CD4-positive, alpha-beta T cell treated with Interleukin-2 at 100 ng/mL for 4 hours (primary cell): ENCODE results near the gene RBM45.
"Not testable (repeated sequence)": the region's sequence is repeated elsewhere in the genome, so short reads cannot be mapped to it uniquely, and the experiment has no call there.

Experiments
- DNase-seq: peaks from one replicate; pipeline ENCODE4 v3.0.0-alpha.2; 2020; ENCODE audit warnings: low spot score

RBM45 gene

DNA sequence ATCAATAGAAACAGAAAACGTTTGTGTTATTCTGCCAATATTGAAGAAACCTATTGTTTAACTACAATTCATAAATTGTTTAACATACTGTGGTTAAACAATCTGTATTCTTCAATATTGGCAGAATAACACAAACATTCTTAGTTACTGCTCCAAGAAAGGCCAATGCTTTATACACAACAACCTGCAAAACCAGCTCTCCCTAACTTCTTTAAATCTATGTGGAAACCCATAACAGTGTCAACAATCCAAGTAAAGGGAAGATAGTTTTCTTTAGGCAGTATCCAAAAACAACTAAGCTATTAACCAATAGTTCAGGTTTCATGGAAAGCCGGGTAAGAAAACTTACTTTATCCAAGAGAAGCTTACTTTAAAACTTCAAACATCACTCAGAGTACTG is 6.2 kb upstream of the RBM45 start:
- DNase-seq = no peak

DNA sequence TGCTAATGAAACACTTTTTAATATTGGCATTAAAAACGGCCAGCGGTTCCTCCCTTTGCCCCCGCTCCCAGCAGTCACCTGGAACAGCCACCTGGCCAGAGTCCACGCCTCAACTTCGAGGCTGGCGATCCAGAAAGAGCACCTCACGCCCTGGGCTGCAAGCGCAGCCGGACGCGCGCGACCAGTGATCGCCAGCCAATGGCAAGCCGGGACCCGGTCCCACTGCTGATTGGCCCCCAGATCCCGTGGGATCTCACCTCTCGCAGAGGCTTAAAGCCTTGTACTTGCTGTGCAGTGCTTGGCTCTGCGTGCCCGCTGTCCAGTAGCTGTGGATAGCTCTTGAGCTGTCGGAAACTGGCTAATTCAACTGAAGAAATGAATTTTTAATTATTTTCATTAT is 4.1 kb upstream of the RBM45 start:
- no peak for DNase-seq

- DNase-seq = peak; percentile 55
Measured at GRCh38 chr2:178109813-178110212, 2.4 kb upstream of the RBM45 start.

DNA sequence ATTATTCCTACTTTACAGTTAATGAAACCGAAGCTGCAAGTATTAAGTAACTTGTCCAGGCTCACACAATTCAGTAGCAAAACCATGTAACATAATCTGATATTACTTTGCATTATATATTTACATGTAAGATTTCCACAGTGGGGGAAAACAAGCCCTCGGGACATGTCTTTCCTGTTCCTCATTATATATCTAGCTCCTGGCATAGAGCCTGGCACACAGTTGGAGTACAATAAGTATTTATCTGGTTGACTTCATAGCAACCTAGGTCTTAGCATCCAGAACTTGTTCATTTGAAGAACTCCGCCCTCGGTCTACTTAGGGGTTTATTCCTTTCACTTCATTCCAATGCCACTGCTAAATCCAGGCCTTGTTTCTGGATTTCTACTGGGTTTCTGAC is 1.6 kb upstream of the RBM45 start:
- no peak for DNase-seq

DNA sequence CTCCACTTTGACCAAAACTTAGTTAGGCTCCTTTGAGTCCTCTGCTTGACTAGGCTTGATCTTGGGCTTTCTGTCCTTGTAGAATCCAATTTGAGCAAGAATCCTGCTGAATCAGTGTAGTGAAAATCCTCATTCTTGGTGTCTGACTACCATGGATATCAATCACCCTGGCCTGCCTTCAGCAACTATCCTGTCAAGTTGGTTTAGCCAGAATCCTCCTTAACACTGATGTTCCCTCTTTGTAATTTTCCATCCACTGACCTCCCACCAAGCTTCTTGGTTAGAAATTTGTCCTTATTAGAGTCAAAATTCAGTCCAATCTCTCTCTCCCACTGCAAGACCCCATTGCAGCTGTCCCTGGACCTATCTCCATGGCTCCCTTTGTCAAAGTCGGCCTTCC is 494 bp upstream of the RBM45 start:
- no peak for DNase-seq

DNA sequence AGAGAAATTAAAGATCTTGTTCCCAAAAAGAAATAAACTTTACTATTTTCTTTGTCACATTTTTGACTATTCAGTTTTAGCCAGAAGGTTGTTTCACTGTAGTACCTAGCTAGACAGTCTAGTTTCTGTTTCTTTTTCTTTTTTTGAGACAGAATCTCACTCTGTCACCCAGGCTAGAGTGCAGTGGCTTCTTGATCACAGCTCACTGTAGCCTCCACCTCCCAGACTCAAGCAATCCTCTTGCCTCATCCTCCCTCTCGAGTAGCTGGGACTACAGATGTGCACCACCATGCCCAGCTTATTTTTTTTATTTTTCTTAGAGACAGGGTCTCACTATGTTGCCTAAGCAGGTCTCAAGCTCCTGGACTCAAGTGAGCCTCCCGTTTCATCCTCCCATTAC is 2.2 kb downstream of the RBM45 start:
- DNase-seq = no peak

DNA sequence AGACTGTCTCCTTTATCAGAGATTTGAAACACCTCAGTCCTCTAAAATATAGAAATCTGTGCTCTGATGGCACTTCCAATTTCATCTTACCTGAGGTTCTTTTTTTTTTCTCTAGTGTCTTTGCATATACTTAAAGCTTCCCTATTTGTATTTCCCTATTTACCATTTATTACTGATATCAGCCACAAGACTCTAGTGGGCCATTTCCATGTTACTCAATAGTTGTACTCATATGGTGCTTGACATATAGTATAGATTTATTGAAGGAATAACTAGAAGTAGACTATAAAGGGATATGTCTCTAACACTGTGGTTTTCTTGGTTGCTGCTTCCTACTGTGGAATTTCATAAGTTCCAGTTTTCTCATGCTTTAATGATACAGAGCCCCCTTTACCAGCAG is 3.0 kb downstream of the RBM45 start:
- no peak for DNase-seq

GRCh38 chr2:178117725-178118124 is 5.5 kb downstream of the RBM45 start:
- DNase-seq = no peak

GRCh38 chr2:178119179-178119922 is 7.1 kb downstream of the RBM45 start:
- no peak for DNase-seq

DNA sequence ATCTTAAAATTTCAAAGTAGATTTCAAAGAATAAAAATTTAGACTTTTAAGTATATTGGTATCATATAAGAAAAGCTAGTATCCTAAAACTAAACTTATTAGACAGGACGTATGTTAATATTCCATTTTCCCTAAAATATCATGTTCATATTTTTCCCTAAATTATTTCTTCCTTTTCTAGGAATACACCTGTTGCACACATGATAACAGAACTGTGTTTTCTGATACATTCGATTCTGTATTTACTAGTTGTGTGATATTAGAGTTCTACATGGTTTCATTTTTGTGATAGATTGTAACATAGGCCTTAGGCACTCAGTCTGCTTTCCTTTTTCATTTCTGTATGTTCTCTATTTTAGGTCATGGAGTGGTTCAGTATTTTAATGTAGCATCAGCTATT is 10.9 kb downstream of the RBM45 start:
- DNase-seq = no peak

GRCh38 chr2:178125125-178125524 is 12.9 kb downstream of the RBM45 start:
- DNase-seq = no peak

GRCh38 chr2:178125862-178126261 is 13.6 kb downstream of the RBM45 start:
- no peak for DNase-seq

DNA sequence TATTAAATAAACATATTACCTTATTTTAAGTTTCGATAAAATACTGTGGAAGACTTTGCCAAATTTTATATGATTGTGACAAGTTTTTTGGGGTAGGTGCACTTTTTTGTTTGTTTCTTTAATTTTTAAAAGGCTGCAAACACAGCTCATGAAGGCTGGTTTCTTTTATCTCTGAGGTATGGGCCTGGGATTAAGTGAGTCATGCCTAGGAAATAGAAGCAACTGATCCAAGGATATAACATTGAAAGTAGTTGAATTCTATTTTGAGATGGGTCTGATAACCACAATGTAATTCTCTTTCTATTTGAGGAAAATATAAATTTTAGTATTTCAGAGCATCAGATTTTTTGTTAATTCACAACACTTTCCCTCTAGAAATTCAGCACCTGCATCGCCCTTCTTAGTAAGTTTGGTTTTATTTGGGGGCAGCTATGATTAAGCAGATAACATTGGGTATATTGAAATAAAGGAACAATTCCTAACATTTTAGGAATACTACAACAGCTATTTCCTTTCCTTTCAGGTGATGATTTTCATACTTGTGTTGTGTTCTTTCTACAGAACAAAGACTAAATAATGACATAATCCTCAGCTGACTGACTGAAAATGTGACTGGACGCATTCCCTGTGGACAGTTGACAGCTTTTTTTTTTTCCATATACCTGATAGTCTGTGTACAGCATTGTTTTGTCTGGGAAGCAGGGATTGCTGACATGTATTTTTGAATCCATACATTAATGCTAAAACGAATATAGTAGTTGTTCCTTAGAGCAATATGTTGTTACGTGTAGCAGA is 16.8 kb downstream of the RBM45 start:
- no peak for DNase-seq

DNA sequence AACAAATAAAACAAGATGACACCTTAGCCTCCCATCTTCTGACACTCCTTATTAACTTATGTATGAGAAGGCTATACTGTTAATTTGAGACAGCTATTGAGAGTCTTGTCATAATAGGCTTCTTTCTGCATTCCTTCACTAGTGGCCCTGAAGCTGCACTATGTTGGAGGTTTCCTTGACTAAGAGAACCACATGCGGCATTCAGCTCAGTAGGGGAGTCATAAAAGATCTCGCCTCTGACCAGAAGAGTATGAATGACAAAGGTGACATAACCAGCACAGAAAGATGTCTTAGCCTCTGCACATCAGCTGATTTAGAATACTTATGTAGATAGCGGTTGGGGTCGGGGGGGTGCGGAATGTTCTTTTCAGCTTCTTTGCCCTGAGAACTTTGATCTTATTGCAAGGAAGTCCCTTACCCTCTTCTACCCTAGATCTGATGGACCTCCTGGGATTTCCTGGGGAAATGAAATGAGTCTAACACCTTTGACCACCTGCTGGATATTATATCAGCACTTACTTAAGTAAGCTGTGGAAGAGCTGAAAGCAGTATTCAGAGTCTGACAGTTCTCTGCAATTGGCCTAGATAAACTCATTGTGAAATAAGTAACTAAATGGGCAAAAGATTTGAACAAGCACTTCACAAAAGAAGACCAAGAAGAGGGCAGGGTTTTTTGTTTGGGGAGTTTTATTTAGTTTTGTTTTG is 24.2 kb downstream of the RBM45 start:
- no peak for DNase-seq

- DNase-seq = no peak
Measured at GRCh38 chr2:178142274-178143065, 30.2 kb downstream of the RBM45 start.

DNA sequence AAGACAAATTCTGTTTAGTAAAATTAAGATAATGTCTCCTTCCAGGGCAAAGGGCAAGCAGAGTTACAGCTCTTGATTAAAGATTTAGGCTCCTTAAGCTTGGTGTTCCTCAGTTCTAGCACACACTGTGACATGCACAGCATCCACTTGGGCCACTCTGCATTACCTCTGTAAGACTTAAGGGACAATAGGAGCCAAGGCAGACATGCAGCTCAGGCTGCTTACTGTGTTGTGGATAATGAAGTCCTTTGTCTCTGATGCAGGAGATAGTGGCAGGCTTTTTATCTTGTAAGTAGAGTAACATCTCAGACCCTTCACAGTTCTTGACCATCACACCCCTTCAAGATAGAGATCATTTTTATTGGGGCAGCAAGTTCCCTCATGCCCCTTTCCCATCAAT is 31.2 kb downstream of the RBM45 start:
- DNase-seq = no peak

DNA sequence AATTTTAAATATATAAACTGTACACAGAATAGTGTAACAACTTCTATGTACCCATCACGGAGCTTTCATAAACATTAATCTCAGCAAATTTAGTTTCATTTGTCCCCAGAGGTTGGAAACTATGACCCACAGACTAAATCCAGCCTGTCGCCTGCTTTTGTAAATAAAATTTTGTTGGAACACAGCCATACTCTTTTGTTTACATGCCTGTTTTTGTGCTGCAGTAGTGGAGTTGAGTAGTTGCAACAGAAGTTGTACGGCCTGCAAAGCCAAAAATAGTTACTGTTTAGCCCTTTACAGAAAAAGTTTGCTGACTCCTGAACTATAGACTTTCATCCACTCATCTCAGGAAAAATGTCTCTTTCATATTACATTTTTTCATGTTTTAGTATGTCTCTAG is 39.8 kb downstream of the RBM45 start:
- DNase-seq = no peak

- no peak for DNase-seq
Measured at GRCh38 chr2:178152542-178152941, 40.3 kb downstream of the RBM45 start.

DNA sequence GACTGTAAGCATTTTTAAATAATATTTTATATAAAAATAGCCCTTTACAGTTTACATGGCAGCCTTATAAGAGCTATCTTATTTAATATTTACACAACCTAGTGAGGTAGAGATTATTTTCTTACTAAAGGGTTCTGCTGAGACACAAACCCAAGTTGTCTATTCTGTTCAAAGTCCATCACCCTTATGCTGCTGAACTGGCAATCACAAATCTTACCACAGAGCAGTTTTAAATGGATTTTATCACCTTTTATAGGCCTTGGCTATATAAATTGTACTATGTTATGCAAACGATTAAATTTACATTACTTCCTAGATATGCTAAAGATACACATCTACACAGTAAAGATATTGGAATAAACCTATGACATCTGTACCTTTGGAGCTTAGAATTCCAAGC is 40.7 kb downstream of the RBM45 start:
- DNase-seq = no peak

GRCh38 chr2:178153878-178154277 is 41.6 kb downstream of the RBM45 start:
- DNase-seq = not testable (repeated sequence)

GRCh38 chr2:178155524-178155923 is 43.3 kb downstream of the RBM45 start:
- no peak for DNase-seq

GRCh38 chr2:178157574-178157973 is 45.3 kb downstream of the RBM45 start:
- no peak for DNase-seq
